Right lobe of liver (tissue), 6 donors: ENCODE measurements around the gene BCAR3. TPM values are rescaled to one million over a fixed set of nuclear protein-coding genes. Genes with fewer than 3 reads are reported as not detected.
"Not testable (repeated sequence)": the region's sequence is repeated elsewhere in the genome, so short reads cannot be mapped to it uniquely, and the experiment has no call there.

Experiments
- ATAC-seq, 4 donors: fragments of 200-7000 bp; cut with Tn5 transposase; one replicate each; pipeline ENCODE4 v1.9.1; 2020; ENCODE audit warnings: mild to moderate bottlenecking in 4 of 4, moderate library complexity in 4 of 4
- DNase-seq, 3 donors: peaks; one replicate each; pipeline ENCODE4 v3.0.0-alpha.2; 2020
- H3K27ac ChIP-seq, 3 donors: fragments of 200-600 bp; one replicate each; pipeline ENCODE4 v1.8.0; 2022
- H3K27me3 ChIP-seq, 2 donors: fragments of 200-600 bp; one replicate each; pipeline ENCODE4 v1.8.0; 2022
- H3K36me3 ChIP-seq, 4 donors: fragments of 200-600 bp; sonication (generic) in 1 of 4; one replicate each; pipeline versions ENCODE4 v1.5.1 to v1.8.0; 2017 to 2022; ENCODE audit warnings: control low read depth in 1 of 4
- H3K4me1 ChIP-seq, 4 donors: fragments of 200-600 bp; sonication (generic) in 1 of 4; one replicate each; pipeline versions ENCODE4 v1.5.1 to v1.8.0; 2017 to 2022; ENCODE audit warnings: control low read depth in 1 of 4
- H3K4me3 ChIP-seq, 3 donors: fragments of 200-600 bp; one replicate each; pipeline ENCODE4 v1.8.0; 2022
- H3K9me3 ChIP-seq, 4 donors: fragments of 200-600 bp; sonication (generic) in 1 of 4; one replicate each; pipeline versions ENCODE4 v1.5.1 to v1.8.0; 2017 to 2022; ENCODE audit warnings: control low read depth in 1 of 4
- CTCF ChIP-seq, 4 donors: fragments of 200-600 bp in 3 of 4; fragments of 450-650 bp in 1 of 4; IDR thresholded peaks; one replicate each; pipeline versions ENCODE4 v1.5.1 to v1.8.0; 2016 to 2022; ENCODE audit warnings: antibody characterized with exemption in 4 of 4, mild to moderate bottlenecking in 2 of 4
- POLR2A ChIP-seq: fragments of 450-650 bp; IDR thresholded peaks from one replicate; pipeline ENCODE4 v1.6.1; 2017; ENCODE audit warnings: antibody characterized with exemption, mild to moderate bottlenecking
- WGBS: methylation state at CpG from one replicate; pipeline ENCODE4 v1.1.6; 2018; ENCODE audit warnings: low coverage, low lambda C conversion rate; ENCODE audit not compliant: insufficient coverage; ENCODE audit errors: missing lambda C conversion rate; 5-methylcytosine and 5-hydroxymethylcytosine counted together
- intact Hi-C, 2 donors: fragments of 100-400 bp; cut with DNase I; formaldehyde crosslinking; loops; one replicate each; pipeline versions ENCODE4 v1.11.2 to v1.14.1; 2022
- total RNA-seq, 6 experiments: library from RNA; depleted of rRNA in 2 of 6; stranded (reverse); fragments of >200 nt in 2 of 6; fragmentation: NEBNext Ultra II Directional in 3 of 6; extraction: Animal tissue kit (Norgen Biotek cat#: 25700) in 3 of 6; gene quantifications; one replicate each; pipeline versions ENCODE4 v1.1.0 to v1.2.4, GENCODE V29; 2016 to 2023
- donor health status: DM: no; HTN: yes; CAD: no.
- donor health status: DM: no; HTN: no; CAD: no.
- donor health status: DM: no; HTN: no; CAD: no.
- donor health status: DM: no; HTN: yes; CAD: no.
- donor health status: DM: no; HTN: yes; CAD: no.

BCAR3 gene
- total RNA-seq, 6 experiments from 2014 or later = 7.6 to 19.8 (median 12.9) TPM

DNA sequence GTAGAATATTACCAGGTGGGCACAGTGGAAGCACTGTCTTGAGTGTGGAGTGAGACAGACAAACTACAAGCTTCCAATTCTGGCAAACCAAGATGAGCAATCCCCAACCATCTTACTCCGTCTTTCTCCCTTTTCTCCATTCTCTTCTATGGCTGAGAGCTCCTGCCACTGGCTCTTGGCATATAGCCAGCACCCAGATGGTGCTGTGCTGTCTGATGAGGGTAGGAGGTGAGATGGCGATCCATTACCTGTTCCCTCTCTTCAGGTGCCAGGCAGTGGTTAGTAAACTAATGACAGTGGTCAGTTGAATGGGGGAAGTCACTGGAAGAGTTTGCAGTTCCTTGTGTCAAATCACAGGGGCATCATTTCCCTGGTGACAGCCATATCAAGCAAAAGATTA is 125.3 kb downstream of the BCAR3 start:
- Histone ChIP-seq H3K4me1 (peaks cover 0 to 6% (median 0%) of the 10 kb centered on the region in 4 donors), H3K27me3 (no peaks in the 10 kb centered on the region), H3K9me3 (no peaks in the 10 kb centered on the region), H3K27ac (no peak overlapping the region), H3K36me3 (peaks cover 0 to 8% (median 4%) of the 10 kb centered on the region in 4 donors), H3K4me3 (no peak overlapping the region)
- TF ChIP-seq CTCF (IDR thresholded peaks at IDR 0.05) (no peak), POLR2A (no peak)
- DNase-seq = no peak
- peak in 1 of 4 donors; percentile 28 for ATAC-seq
- intact Hi-C loops = no loop called here
- 100% methylated on average over 1 of the region's 2 CpGs for whole genome bisulfite sequencing

DNA sequence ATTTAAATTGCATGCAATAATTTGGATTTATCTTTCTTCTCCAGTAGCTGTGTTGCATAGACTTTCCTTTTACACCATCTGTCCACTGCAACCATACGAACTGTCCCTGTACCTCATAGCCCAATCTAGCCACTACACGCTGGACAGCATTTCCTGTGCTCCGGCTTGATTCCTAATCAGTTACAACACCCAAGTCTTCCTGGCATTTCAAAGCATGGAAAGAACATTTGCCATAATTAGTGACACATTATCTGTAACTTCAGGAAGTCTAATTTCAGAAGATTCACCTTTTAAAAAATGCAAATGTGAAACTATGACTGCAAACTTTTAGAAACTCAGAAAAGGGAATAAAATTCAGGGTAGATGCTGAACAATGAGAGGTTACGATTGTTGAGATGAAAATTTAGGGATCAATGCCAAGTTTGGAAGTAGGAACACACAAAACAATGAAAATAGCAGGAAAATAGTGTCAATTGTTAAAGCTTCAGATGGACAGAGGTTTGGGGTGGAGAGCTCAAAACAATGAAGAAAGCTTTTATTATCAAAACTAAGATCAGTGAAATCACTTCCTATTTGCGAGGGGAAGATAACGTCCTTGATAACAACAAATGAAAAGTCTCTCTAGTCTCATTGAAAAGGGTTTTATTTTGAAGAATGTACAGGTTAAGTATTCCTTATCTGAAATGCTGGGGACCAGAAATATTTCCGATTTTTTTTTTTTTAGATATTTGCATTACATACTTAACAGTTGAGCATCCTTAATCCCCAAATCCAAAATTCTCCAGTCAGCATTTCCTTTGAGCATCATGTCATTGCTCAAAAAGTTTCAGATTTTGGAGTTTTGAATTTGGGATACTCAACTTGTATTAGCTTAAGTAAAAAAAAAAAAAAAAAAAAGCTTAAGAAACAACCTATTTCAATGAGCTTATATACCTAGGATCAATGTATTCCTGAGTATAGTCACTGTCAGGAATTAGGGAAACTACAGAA is 126.5 kb downstream of the BCAR3 start:
- ATAC-seq = peak; percentile 23 to 86 (median 55)

GRCh38 chr1:93553886-93554490 is 127.6 kb downstream of the BCAR3 start:
- WGBS = 53% methylated on average over 4 of the region's 4 CpGs
- DNase-seq, H3K27me3 ChIP-seq, H3K4me1 ChIP-seq, intact Hi-C loops, H3K36me3 ChIP-seq, H3K9me3 ChIP-seq, H3K4me3 ChIP-seq, H3K27ac ChIP-seq: not testable (repeated sequence)
- peak; percentile 52 to 76 (median 61) for ATAC-seq

More for the DNA sequence above, 126.5 kb downstream of the BCAR3 start:
- Histone ChIP-seq H3K27ac (no peak overlapping the region), H3K27me3 (no peaks in the 10 kb centered on the region), H3K9me3 (no peaks in the 10 kb centered on the region), H3K4me3 (no peak overlapping the region), H3K4me1 (peaks cover 0 to 6% (median 0%) of the 10 kb centered on the region in 4 donors), H3K36me3 (peaks cover 0 to under 1% (median 0%) of the 10 kb centered on the region in 4 donors)
- DNase-seq = no peak
- 49% methylated on average over 7 of the region's 7 CpGs for WGBS
- intact Hi-C loops = no loop called here
- TF ChIP-seq CTCF (IDR thresholded peaks at IDR 0.05) (no peak), POLR2A (no peak)

DNA sequence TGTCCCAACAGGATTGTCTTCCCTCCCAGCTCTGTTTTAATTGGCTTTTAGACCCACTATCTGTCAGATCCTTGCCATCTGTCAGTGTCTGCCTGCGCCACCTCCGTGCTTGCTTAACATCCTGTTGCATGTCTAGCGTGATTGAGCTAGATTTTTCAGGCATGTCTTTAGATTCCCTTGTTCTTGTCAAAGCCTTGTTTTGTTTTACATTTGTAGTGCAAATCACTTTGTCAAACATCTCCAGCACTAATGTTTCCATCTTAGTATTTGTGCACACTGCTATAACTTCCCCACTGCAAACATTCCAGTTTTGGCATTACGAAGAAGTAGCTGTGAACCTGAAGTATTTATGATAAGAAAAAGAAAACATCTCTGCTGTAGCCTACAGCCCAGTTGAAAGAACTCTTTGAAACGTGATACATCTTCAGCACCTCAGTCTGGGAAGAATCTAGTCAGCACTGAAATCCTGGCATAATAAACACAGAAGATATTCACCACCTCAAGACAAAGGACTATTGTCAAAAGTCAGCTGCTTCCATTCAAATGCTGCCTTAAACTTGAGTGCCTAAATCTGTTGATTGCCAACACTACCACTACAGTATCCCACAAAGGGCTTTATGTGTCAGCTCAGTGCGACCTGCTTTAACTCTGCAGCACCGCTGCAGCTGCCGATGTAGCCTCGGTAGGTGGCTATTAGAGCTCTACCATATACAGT is 128.7 kb downstream of the BCAR3 start:
- WGBS = 32% methylated on average over 5 of the region's 9 CpGs
- H3K36me3 ChIP-seq = peaks cover 0 to 5% (median 0%) of the 10 kb centered on the region in 4 donors
- intact Hi-C loops = no loop called here
- TF ChIP-seq POLR2A = no peak
- peaks cover 0 to 6% (median 0%) of the 10 kb centered on the region in 4 donors for H3K4me1 ChIP-seq
- H3K4me3 ChIP-seq = no peak overlapping the region
- no peaks in the 10 kb centered on the region for H3K9me3 ChIP-seq
- DNase-seq = no peak
- no peak overlapping the region for H3K27ac ChIP-seq
- no peak for ATAC-seq
- no peaks in the 10 kb centered on the region for H3K27me3 ChIP-seq

DNA sequence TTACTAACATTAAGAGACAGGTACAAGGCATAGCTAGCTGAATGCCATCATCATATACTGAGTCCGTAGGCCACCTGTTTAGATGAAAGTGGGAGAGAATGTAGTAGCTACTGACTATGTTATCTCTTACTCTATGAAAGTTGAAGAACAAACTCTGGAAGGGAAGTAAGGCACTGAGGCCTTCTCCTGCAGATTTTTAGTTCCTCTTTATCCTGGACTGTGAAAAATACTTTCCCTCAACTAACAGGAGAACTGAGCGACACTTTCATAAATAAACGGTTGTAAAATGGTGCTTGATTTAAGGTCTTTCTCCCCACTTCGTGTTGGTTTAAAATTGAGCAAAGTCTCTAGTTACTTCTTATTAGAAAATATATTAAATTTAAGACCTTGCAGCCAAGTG is 131.8 kb downstream of the BCAR3 start:
- 87% methylated on average over 4 of the region's 4 CpGs for WGBS
- Histone ChIP-seq H3K9me3 (no peaks in the 10 kb centered on the region), H3K27me3 (no peaks in the 10 kb centered on the region), H3K4me1 (peaks cover 0 to 6% (median 0%) of the 10 kb centered on the region in 4 donors), H3K27ac (no peak overlapping the region), H3K4me3 (no peak overlapping the region), H3K36me3 (peaks cover 0 to 11% (median 0%) of the 10 kb centered on the region in 4 donors)
- no peak for ATAC-seq
- no peak for TF ChIP-seq POLR2A
- no peak for TF ChIP-seq CTCF (IDR thresholded peaks at IDR 0.05)
- no peak for DNase-seq
- intact Hi-C loops = no loop called here
